GM23338 (cell line): ENCODE results near the gene CCDC144A. TPM values are rescaled to one million over a fixed set of nuclear protein-coding genes. Genes with fewer than 3 reads are reported as not detected.

Experiments
- ATAC-seq: fragments of 200-7000 bp; cut with Tn5 transposase; 3 replicates; pipeline ENCODE4 v1.9.1; 2020
- DNase-seq: peaks from one replicate; pipeline ENCODE4 v3.0.0-alpha.2; 2015; ENCODE audit warnings: low spot score
- H2AFZ ChIP-seq: fragments of 200-600 bp; sonication (generic); 2 replicates; pipeline ENCODE4 v1.8.0; 2016; ENCODE audit warnings: antibody characterized with exemption, mild to moderate bottlenecking, moderate library complexity
- H3F3A ChIP-seq: fragments of 200-600 bp; sonication (generic); replicated peaks from 2 replicates; pipeline ENCODE4 v1.8.0; 2017; ENCODE audit warnings: antibody characterized with exemption, mixed run types, low read depth
- H3K27ac ChIP-seq: fragments of 200-600 bp; sonication (generic); 2 replicates; pipeline ENCODE4 v1.6.1; 2016; ENCODE audit warnings: low read depth
- H3K27me3 ChIP-seq: fragments of 200-600 bp; sonication (generic); 2 replicates; pipeline ENCODE4 v1.8.0; 2016; ENCODE audit warnings: mild to moderate bottlenecking, mixed run types, moderate library complexity; ENCODE audit not compliant: insufficient read depth
- H3K36me3 ChIP-seq: fragments of 200-600 bp; sonication (generic); 2 replicates; pipeline ENCODE4 v1.8.0; 2016; ENCODE audit warnings: mild to moderate bottlenecking; ENCODE audit not compliant: insufficient read depth
- H3K4me1 ChIP-seq: fragments of 200-600 bp; sonication (generic); 2 replicates; pipeline ENCODE4 v1.8.0; 2016; ENCODE audit warnings: mild to moderate bottlenecking, moderate library complexity; ENCODE audit not compliant: insufficient read depth
- H3K4me2 ChIP-seq: fragments of 200-600 bp; sonication (generic); 2 replicates; pipeline ENCODE4 v1.7.1; 2017; ENCODE audit warnings: mixed run types
- H3K4me3 ChIP-seq: fragments of 200-600 bp; sonication (generic); 2 replicates; pipeline ENCODE4 v1.6.1; 2016; ENCODE audit warnings: mixed run types
- H3K79me2 ChIP-seq: fragments of 200-600 bp; sonication (generic); replicated peaks from 2 replicates; pipeline ENCODE4 v1.8.0; 2017; ENCODE audit warnings: mild to moderate bottlenecking; ENCODE audit not compliant: insufficient read depth
- H3K9me2 ChIP-seq: fragments of 200-600 bp; sonication (generic); 2 replicates; pipeline ENCODE4 v1.8.0; 2017; ENCODE audit not compliant: insufficient read depth
- H4K20me1 ChIP-seq: fragments of 200-600 bp; sonication (generic); replicated peaks from 2 replicates; pipeline ENCODE4 v1.8.0; 2017; ENCODE audit warnings: mild to moderate bottlenecking; ENCODE audit not compliant: insufficient read depth
- H3K27ac Mint-ChIP-seq: 2 replicates; pipeline ENCODE4 v1.8.0; 2020; ENCODE audit warnings: inconsistent platforms, mild to moderate bottlenecking, moderate library complexity, mixed read lengths
- H3K27me3 Mint-ChIP-seq: 3 replicates; pipeline ENCODE4 v1.8.0; 2022; ENCODE audit warnings: low read depth, mild to moderate bottlenecking, moderate library complexity, mixed read lengths, inconsistent platforms; ENCODE audit not compliant: insufficient read depth, poor library complexity
- H3K36me3 Mint-ChIP-seq: 3 replicates; pipeline ENCODE4 v1.8.0; 2021; ENCODE audit warnings: low read depth, mild to moderate bottlenecking, inconsistent platforms, moderate library complexity, mixed read lengths
- H3K4me1 Mint-ChIP-seq: 3 replicates; pipeline ENCODE4 v1.8.0; 2020; ENCODE audit warnings: mild to moderate bottlenecking, inconsistent platforms, mixed read lengths
- H3K4me3 Mint-ChIP-seq: 3 replicates; pipeline ENCODE4 v1.8.0; 2021; ENCODE audit warnings: moderate library complexity, mild to moderate bottlenecking, inconsistent platforms, mixed read lengths
- H3K9me3 Mint-ChIP-seq: 3 replicates; pipeline ENCODE4 v1.8.0; 2020; ENCODE audit warnings: moderate library complexity, mild to moderate bottlenecking, inconsistent platforms, mixed read lengths
- ZNF462 ChIP-seq: fragments of 250-450 bp; sonication (Bioruptor Pico); IDR thresholded peaks from 2 replicates; pipeline ENCODE4 v1.5.0; 2020; ENCODE audit warnings: mild to moderate bottlenecking, moderate library complexity
- polyA plus RNA-seq: library from polyadenylated mRNA; unstranded; fragments of >200 nt; fragmentation: Nextera tagmentation; extraction: Ambion mirVana; gene quantifications from 2 replicates; pipeline ENCODE4 v1.2.1, GENCODE V29; 2016
- total RNA-seq: library from RNA; depleted of rRNA; stranded (reverse); fragments of >200 nt; shearing (Covaris generic); gene quantifications from 2 replicates; pipeline ENCODE4 v1.2.3, GENCODE V29; 2014

Gene CCDC144A
- total and polyA plus RNA-seq, 2 experiments from 2014 or later: 4.2 to 13.9 TPM

DNA sequence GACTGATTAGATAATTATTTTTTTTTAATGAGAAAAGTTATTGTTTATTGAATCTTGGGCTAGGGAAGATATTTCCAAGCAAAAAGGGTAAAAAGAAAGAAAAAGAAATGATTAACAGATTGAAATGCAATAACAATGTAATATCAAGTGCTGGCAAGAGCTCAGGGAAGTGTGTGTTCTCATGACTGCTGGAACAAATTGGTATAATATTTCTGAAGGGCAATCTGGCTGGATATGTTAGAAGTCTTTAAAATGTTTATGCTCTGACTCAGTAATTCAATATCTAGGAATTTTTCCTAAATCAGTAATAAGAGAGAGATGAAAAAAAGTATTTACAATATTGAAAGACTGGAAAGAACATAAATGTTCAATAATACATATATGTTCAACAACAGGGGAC, 28.8 kb upstream of the CCDC144A start:
- no peak for ATAC-seq
- Mint-ChIP-seq H3K9me3 (peaks cover 3% of the 10 kb centered on the region; the same call in 2 of the 3 replicates), H3K27ac (no peak overlapping the region)

More for the DNA sequence above, 28.8 kb upstream of the CCDC144A start:
- peaks cover 14% of the 10 kb centered on the region for H3K27me3 ChIP-seq
- peaks cover 9% of the 10 kb centered on the region; the same call in 2 of the 3 replicates for H3K4me1 Mint-ChIP-seq
- no peak for TF ChIP-seq ZNF462 (CRISPR knock-in tag)
- H3K4me3 ChIP-seq: no peak overlapping the region
- H3K4me2 ChIP-seq: no peak overlapping the region
- 0 out of 2 replicates have a peak, but pooled peaks cover 6% of the 10 kb centered on the region for H3K9me2 ChIP-seq
- DNase-seq: no peak
- no peaks in the 10 kb centered on the region for H3K36me3 ChIP-seq
- no peak overlapping the region for H3K27ac ChIP-seq
- H3K79me2 ChIP-seq: no peaks in the 10 kb centered on the region
- peaks cover 6% of the 10 kb centered on the region for H3K4me1 ChIP-seq
- no peak overlapping the region for H2AFZ ChIP-seq
- H3K36me3 Mint-ChIP-seq: peaks cover 4% of the 10 kb centered on the region; the same call in 2 of the 3 replicates
- H3F3A ChIP-seq: no peaks in the 10 kb centered on the region
- no peaks in the 10 kb centered on the region for H4K20me1 ChIP-seq
- peaks cover 15% of the 10 kb centered on the region for H3K27me3 Mint-ChIP-seq
- no peak overlapping the region for H3K4me3 Mint-ChIP-seq
